Kidney epithelial cell (primary cell): ENCODE data around the gene NOTCH1. TPM values are rescaled to one million over a fixed set of nuclear protein-coding genes. Genes with fewer than 3 reads are reported as not detected.

ENCODE experiments used
- DNase-seq: peaks from one replicate; pipeline ENCODE4 v3.0.0-alpha.2; 2010; ENCODE audit warnings: low read depth
- H3K27me3 ChIP-seq: 2 replicates; pipeline ENCODE4 v1.6.0; 2011; ENCODE audit warnings: low read length; ENCODE audit not compliant: control insufficient read depth, insufficient read depth
- H3K36me3 ChIP-seq: 2 replicates; pipeline ENCODE4 v1.5.1; 2011; ENCODE audit warnings: low read length; ENCODE audit not compliant: control insufficient read depth, insufficient read depth
- H3K4me3 ChIP-seq: 2 replicates; pipeline ENCODE4 v1.5.1; 2011; ENCODE audit warnings: low read depth, mild to moderate bottlenecking, control low read depth, low read length
- CTCF ChIP-seq: IDR thresholded peaks from 2 replicates; pipeline ENCODE4 v1.5.1; 2011; ENCODE audit warnings: mild to moderate bottlenecking, moderate library complexity, low read length, control low read depth, inconsistent platforms; ENCODE audit not compliant: insufficient read depth, poor library complexity, severe bottlenecking
- total RNA-seq: library from RNA; depleted of rRNA; stranded (reverse); fragments of >200 nt; gene quantifications from 2 replicates; pipeline ENCODE4 v1.2.3, GENCODE V29; 2015

NOTCH1 gene
- total RNA-seq, 1 donor from 2014 or later: 40.9 TPM

- TF ChIP-seq CTCF: no peak
- DNase-seq: no peak
- H3K4me3 ChIP-seq: no peak overlapping the region
- peaks cover 9% of the 10 kb centered on the region for H3K27me3 ChIP-seq
- no peaks in the 10 kb centered on the region for H3K36me3 ChIP-seq
These were observed 20.1 kb upstream of the NOTCH1 start for GRCh38 chr9:136565715-136566552.

- H3K27me3 ChIP-seq: peaks cover 9% of the 10 kb centered on the region
- no peak for DNase-seq
- H3K4me3 ChIP-seq: no peak overlapping the region
- TF ChIP-seq CTCF: no peak
- no peaks in the 10 kb centered on the region for H3K36me3 ChIP-seq
These were observed 19.4 kb upstream of the NOTCH1 start for GRCh38 chr9:136565086-136565714.

- Histone ChIP-seq H3K4me3 (no peak overlapping the region), H3K27me3 (peaks cover 9% of the 10 kb centered on the region), H3K36me3 (no peaks in the 10 kb centered on the region)
- DNase-seq: no peak
- TF ChIP-seq CTCF: no peak
These were observed 18.6 kb upstream of the NOTCH1 start for GRCh38 chr9:136564379-136564988.

GRCh38 chr9:136563646-136564325, 17.9 kb upstream of the NOTCH1 start:
- peaks cover 9% of the 10 kb centered on the region for H3K27me3 ChIP-seq
- no peak for DNase-seq
- TF ChIP-seq CTCF: no peak
- H3K36me3 ChIP-seq: no peaks in the 10 kb centered on the region
- no peak overlapping the region for H3K4me3 ChIP-seq

- H3K4me3 ChIP-seq: no peak overlapping the region
- DNase-seq: no peak
- no peaks in the 10 kb centered on the region for H3K36me3 ChIP-seq
- no peak for TF ChIP-seq CTCF
- peaks cover 9% of the 10 kb centered on the region for H3K27me3 ChIP-seq
These were observed 17.1 kb upstream of the NOTCH1 start for GRCh38 chr9:136562746-136563495.
